Medulla oblongata (tissue), 1 donor: ENCODE results near the gene TNFSF11.
"Not testable (repeated sequence)": the region's sequence is repeated elsewhere in the genome, so short reads cannot be mapped to it uniquely, and the experiment has no call there.

ENCODE experiments used
- DNase-seq: peaks from one replicate; pipeline ENCODE4 v3.0.0-alpha.2; 2015; ENCODE audit errors: extremely low spot score

The TNFSF11 gene

DNA sequence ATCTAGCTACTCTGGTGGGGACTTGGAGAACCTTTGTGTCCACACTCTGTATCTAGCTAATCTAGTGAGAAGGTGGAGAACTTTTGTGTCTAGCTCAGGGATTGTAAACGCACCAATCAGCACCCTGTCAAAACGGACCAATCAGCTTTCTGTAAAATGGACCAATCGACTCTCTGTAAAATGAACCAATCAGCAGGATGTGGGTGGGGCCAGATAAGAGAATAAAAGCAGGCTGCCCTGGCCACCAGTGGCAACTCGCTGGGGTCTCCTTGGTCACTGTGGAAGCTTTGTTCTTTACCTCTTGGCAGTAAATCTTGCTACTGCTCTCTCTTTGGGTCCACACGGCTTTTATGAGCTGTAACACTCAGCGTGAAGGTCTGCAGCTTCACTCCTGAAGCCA is 13.6 kb upstream of the TNFSF11 start:
- not testable (repeated sequence) for DNase-seq

DNA sequence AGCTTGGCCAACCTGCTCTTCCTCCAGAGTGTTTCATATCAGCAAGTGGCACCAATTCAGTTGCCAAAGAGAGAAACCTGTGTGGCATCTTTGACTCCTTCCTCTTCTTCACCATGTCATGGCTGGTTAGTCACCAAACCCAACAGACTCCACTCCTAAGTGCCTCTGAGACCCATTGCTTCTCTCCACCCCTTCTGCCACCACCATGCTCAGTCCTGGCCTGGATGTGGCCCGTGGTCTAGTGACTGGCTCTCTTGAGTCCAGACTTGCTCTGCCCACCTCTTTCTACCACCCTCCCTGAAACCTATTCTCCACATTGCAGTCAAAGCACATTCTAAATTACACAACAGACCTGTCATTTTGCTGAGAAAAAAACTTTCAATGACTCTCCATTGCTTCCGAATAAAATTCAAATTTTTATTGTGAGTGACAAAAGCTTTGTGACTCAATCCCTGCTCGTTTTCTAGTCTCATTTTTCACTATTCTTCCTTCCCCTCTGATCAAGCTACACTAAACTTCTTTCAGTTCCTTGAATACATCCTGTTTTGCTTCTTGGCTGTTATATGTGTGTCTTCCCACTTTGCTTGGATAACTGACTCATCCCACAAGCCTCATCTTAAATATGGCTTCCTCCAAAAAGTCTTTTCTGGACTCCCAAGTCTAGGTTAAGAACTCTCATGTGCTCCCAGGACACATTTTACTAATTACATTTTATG is 12.0 kb upstream of the TNFSF11 start:
- no peak for DNase-seq

DNA sequence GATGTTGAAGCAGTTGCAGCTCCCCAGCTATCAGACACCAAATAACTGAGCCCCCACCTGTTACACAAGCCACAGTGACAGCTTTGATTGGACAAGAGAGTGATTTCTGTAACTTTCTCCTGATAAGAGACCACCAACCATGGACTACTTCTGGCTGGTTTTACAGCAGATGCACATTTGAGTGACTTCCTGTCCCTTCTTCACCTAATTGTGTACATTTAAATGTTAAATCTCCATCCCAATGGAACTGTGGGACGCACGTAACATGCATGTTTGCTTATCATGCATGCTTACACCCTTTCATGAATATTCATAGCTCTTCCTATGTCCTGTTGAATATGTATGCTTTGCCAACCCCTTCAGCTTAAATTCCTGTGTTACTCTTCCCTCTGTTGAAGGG is 6.0 kb upstream of the TNFSF11 start:
- no peak for DNase-seq

DNA sequence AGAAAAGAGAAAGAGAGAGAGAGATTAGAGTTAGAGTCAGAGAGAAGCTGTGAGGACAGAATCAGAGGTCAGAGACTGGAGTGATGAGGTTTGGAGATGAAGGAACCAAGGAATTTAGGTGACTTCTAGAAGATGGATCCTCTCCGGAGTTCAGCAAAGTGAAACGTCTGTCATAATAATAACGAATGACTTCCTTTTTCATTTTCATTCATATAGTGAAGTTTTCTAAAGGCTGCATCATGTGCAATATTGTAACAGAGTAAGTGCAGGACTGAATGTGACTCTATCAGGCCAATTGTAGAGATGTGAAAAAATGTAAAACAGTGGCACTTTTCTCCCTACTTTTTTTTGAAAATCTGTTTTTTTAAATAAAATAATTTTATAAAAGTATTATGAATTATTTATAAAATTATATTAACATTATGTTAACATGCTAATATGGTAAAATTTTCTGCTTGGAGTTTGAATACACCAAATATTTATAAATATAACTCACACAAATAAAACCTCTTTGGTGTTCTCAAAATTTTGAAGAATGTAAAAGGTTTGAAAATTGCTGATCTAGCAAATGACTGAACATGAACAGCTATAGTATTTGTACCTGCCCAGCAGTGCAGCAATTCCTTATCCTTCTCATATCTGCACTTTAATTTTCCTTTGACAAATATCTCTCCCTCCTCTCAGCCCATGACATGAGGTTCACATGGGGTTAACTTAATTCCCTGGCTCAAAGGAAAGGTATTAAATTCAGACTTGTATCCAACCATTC is 4.2 kb upstream of the TNFSF11 start:
- DNase-seq: no peak

DNA sequence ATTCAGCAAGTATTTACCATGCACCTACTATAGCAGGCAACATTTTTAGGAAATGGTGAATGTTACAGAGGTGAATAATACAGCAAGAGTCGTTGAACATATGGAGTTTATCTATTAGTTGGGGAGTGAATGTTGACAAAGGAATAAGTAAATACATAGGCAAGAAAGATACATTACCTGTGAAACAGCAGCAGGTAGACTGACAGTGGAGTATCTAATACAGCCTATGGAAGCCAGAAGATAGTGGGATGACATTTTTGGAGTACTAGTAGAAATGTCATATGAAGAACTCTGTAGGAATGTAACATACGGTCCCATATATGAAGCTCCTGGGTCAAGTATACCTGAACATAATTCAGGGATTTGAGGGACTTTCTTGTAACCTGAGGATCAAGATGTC is 2.1 kb upstream of the TNFSF11 start:
- DNase-seq: no peak

DNA sequence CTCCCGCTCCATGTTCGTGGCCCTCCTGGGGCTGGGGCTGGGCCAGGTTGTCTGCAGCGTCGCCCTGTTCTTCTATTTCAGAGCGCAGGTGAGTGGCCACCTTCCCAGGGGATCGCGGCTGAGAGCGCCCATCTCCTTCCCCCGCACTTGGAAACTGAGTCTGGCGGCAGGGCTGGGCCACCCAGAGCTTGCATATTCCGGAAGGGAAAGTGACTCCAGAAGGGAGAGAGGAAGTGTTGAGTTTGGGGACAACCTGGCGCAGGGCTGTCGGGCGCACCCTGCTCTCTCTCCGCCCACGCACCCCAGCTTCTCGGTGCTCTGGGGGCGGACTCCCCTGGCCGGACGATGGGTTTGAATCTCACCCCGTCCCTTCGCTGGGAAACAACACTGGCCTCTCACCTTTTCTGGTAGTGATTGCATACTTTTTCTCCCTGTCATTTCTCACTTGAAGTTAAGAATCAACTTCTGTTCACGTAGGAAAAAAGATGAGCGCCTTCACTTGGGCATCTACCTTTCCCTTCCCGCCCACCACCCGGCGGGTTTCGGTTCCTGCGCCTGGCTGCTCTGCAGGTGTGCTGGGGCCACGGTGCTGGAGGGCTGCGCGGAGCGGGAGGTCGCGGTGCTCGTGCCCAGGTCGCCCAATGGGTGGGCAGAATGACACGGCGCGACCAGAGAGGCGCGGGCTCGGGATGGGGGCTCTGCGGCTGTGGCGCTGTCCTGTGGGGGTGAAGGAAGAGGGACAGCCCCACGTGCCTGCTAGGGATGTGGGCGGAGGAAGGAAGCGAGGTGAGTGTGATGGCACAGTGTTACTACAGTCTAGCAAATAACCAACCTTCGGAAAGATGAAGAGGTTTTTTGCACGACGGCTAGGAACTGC is 721 bp downstream of the TNFSF11 start:
- DNase-seq: no peak

DNA sequence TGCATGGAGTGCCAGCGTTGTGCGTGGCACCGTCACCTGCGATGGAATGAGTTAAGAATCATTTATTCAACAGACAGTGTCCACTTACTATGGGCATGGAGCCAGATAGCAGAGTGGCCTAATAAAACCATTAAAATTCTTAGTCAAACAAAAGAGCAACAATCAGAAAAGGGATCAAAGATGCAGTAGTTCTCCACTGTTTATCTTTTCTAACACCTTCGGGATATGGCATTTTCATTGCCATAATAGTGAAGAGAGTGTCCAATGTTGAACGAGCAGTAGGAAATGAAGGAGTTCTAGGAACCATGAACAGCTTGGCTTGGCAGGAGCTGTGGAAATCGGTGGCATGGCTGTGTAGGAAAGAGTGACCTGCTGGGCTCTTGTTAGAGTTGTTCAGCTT is 2.0 kb downstream of the TNFSF11 start:
- DNase-seq: no peak

DNA sequence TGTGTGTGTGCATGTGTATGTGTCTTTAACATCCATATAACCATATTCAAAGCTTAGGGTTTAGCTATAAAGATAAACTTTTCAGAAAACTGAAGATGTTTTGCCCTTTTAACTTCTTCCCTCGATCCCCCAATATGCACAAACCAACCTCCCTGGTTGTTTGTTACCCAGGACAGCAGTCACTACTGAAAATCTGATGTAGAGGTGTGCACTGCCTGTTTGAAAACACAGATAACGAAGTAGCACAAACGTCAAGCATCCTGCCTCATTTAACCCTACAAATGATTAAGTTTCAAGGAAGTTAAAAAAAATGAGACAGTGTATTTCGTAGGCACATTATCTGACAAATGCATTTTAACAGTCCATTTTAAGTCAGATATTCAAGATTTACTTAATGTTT is 3.6 kb downstream of the TNFSF11 start:
- DNase-seq: no peak

DNA sequence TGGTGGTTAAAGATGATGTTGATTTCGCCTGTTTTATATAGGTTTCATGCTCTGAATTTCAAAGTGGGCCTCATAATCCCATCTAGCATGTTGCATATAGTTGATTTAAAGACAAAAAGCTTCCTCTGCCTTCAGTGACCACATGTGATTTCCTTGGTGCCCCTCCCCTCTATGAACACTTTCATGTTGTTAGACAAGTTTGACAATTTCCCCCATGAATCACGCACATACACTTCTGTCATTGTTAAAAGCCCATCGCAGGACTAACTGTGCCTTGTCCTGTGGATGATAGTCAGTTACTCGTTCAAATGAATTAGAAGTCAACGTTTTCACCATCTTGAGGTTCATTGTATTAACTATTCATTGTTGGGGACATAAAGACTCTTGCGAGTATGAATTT is 6.7 kb downstream of the TNFSF11 start:
- DNase-seq: no peak

DNA sequence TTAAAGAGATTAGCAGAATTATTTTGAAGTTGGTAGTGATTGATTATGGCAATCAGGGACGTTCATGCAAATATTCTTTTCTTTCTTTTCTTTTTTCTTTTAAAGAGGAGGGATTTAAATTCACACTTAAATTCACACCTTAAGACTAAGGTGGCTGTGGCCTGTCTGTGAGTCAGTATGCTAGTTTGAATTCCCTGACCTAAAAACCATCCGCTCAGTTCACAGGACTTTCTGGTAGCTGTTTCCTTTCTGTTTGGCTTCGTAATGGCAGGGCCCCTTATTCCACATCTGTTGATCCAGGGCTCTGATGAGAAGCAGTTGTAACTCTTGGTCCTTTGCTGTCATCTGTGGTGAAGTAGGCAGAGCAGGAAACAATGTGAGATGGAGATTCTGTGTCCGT is 7.5 kb downstream of the TNFSF11 start:
- no peak for DNase-seq

DNA sequence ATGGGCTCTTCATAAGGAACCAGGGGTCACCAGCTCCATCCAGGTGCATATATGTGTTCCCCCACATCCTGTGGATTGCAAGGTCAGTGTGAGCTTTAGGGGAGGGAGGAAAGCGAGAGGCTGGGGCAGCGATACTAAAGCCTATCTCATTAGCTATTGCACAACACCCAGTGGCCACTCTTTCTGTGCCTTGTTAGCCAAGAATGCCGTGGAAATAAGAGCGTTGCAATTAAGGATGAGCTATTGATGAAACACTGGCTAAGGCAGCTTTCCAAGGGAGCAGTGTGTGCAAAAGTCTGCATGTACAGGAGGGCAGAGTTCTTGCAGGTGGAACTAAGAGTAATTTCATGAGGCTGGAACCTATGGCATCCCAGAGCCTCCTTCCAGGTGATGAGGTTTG is 17.6 kb downstream of the TNFSF11 start:
- DNase-seq: no peak

DNA sequence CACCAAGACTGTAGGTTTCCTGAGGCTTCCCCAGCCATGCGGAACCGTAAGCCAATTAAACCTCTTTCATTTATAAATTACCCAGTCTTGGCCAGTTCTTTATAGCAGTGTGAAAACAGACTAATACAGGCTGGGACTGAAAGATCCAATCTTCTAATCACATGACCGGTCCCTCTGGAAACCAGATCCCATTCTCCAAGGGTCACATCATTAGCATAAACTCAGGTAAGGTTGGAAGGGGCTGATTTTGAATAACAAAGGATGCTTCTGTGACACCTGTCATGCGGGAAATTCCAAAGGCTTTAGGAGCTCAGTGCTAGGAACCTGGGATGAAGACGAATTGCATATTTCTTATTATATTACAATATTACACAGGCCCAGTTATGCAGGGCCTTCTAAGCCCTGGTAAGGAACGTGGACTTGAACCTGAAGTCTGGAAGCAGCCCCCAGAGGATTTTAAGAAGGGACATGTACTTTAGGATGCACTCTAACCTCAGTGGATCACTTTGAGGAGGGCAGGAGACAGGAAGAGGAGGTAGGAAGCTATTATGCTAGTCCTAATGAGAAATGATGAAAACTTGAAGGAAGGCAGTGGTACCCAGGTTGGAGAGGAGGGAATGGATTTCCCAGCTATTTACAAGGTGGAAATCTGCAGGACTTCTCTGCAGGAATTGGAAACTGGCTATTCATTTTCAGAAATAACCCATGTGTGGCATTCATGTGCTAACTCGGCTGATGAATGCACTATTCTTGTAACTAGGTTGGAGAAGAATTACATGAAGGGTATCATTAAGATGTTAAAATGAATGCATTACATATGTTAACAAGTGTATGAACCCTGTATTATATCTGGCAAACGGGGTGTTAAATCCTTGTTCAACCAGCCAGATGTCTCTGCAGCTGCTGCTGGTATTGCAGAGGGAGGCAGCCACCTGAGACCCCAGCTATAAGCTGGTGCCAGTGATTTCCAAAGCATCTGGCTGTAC is 19.3 kb downstream of the TNFSF11 start:
- no peak for DNase-seq

DNA sequence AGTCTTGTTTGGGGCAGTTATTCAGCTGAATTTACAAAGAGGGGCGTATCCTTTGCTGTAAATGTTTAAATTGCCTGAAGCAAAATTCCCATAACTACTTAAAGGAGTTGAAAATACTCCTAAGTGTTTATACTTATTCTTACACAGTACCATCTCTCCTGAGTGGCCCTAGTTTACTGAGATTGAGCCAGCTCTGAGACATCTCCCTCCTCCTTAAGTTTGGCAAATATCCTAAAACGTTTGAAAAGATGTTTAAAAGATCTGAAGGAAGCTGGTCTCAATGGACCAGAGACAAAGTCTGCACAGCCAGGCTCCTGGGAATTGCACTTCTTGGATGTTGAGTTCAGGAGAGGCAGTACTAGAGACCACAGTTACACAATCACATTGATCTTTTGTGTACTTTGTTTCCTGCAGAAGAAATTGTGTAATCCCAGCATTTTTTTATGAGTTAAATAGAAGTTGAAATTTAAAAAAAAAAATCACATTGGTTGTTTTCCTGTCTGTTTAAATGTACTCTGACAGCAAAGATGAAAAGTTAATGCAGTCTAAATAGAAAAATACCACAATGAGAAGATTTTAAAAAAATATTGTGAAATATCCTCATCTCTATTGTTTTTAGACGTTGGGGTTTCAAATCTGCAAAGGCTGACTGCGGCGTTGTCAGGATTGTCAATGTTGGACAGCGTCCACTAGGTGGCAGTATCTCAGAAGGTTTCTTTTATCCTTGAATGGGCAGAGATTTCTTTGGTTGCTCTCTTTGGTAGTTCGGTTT is 20.7 kb downstream of the TNFSF11 start:
- peak; percentile 87 for DNase-seq

DNA sequence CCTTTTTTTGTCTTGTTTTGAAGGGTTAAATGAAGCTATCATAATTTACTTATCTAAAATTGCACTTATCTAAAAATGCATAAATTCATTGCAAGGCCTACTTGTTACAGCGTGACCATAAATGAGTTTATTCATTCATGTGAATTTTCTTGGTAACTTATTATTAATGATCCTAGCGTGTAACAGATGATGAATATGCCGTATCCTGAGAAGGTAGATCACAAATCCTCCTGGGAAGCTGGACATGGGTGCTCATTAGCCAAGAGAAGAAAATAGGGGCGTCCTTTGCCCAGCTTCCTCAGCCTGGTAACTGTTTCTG is 21.3 kb downstream of the TNFSF11 start:
- DNase-seq: no peak

DNA sequence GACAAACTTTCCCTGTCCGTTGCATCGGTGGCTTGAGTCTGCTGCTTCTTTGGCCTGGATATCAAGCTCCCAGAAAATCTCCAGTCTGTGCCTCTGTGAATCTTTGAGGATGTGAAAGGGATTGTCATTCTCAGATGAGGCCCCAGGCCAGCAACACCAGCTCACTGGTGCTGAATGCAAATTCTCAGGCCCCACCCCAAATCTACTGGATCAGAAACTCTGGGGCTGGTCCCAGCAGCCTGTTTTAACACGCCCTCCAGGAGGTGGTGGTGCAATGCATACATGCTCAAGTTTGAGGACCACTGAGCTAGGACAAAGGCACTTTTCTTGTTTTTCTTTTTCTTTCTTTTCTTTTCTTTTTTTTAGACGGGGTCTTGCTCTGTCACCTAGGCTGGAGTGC is 23.6 kb downstream of the TNFSF11 start:
- no peak for DNase-seq

DNA sequence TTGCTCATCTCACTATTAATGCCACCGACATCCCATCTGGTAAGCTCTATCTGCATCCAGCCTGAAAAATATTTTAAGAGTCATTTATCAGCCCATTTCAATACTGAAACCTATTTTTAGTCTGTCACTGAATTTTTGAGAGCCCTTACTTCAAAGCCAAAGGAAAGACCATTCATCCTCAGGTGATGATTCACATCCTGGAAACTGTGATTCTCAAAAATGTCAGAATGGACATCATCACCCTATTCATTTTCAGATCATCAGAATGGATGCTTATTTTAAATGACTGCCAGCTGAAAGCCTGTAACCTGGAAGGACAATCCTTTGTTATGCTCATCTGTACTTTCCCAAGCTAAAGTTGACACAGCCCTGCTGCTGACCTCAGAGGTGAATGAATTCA is 27.0 kb downstream of the TNFSF11 start:
- no peak for DNase-seq

DNA sequence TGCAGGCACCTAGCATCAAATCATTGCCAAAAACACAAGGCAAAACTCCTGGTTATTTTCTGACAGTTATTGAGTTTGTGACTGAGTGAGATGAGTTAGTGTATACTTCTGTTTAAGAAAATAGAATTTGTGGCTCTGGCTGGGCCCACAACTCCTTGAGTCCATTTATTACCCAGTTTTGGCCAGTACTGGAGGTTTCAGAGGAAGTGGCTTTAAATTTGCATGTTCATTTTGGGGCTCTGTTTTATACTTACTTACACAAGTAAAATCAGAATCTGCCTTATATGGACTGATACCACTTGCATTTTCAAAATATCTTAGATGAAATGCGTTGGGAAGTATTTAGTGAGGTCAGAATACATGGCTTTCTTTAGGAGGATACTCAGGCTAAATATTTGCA is 29.0 kb downstream of the TNFSF11 start:
- no peak for DNase-seq

DNA sequence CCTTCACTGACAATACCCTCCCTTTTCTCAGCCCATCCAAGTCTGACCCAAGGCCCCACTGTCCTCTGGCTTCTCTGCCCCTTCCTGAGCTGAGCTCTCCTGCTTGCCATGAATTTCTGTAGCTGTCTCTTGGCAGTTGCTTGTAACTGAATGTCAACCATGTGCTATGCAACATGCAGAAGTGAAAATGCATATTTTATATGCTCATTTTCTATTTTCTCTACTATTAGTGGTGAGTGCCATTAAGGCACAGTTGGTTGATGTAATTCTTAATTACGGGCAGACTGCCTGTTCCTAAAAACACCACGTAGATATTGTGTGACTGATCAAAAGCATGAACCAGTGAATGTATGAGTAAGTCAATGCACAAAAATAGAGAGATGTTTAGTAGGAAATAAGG is 29.6 kb downstream of the TNFSF11 start:
- no peak for DNase-seq

DNA sequence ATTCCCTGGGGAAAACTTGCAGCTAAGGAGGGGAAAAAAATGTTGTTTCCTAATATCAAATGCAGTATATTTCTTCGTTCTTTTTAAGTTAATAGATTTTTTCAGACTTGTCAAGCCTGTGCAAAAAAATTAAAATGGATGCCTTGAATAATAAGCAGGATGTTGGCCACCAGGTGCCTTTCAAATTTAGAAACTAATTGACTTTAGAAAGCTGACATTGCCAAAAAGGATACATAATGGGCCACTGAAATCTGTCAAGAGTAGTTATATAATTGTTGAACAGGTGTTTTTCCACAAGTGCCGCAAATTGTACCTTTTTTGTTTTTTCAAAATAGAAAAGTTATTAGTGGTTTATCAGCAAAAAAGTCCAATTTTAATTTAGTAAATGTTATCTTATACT is 33.6 kb downstream of the TNFSF11 start:
- no peak for DNase-seq

DNA sequence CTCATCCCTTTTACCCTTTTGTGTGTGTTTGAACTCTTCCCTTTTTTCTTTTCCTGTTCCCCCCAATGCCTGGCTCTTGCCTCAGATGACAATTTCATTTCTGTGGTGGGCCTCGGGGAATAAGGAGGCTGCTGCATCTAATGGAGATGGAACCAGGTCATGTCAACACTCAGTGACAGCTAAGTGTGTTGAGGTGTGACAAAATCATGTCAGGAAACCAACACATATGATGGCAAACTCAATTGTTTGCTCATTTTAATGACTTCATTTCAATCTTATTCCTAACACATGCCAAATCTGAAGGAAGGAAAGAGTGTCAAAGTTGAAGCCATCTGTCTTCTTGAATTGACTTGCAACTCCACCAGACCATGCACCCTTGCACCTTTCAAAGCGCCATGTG is 36.7 kb downstream of the TNFSF11 start:
- no peak for DNase-seq
